HG03060 (cell line): Measurements from ENCODE around the gene PHKB.
A peak's percentile ranks its signal among the peaks of the same experiment; 100 is the strongest.
"Not testable (repeated sequence)": the region's sequence is repeated elsewhere in the genome, so short reads cannot be mapped to it uniquely, and the experiment has no call there.

Experiments used
- ATAC-seq: cut with Tn5 transposase; IDR thresholded peaks from one replicate; pipeline ENCODE4 v1.9.1; 2021; ENCODE audit warnings: low read depth, moderate number of reproducible peaks; ENCODE audit not compliant: unreplicated experiment

Gene PHKB

GRCh38 chr16:47468070-47468689 lies 7.0 kb downstream of the PHKB start:
- ATAC-seq, result not testable (repeated sequence)

GRCh38 chr16:47469227-47469626 lies 8.1 kb downstream of the PHKB start:
- ATAC-seq, result no peak

GRCh38 chr16:47470211-47470610 lies 9.1 kb downstream of the PHKB start:
- ATAC-seq, result no peak

GRCh38 chr16:47470810-47471209 lies 9.7 kb downstream of the PHKB start:
- ATAC-seq, result no peak

- ATAC-seq, result not testable (repeated sequence)
These were observed 11.9 kb downstream of the PHKB start for GRCh38 chr16:47473004-47473403.

GRCh38 chr16:47473792-47474191 lies 12.7 kb downstream of the PHKB start:
- no peak for ATAC-seq

- no peak for ATAC-seq
These were observed 14.7 kb downstream of the PHKB start for GRCh38 chr16:47475786-47476185.

GRCh38 chr16:47476654-47477345 lies 15.7 kb downstream of the PHKB start:
- ATAC-seq, result no peak

- no peak for ATAC-seq
These were observed 16.5 kb downstream of the PHKB start for GRCh38 chr16:47477679-47478078.

- no peak for ATAC-seq
These were observed 19.3 kb downstream of the PHKB start for GRCh38 chr16:47480410-47480809.

GRCh38 chr16:47481698-47482374 lies 20.7 kb downstream of the PHKB start:
- ATAC-seq, result no peak

GRCh38 chr16:47483616-47484015 lies 22.5 kb downstream of the PHKB start:
- no peak for ATAC-seq

- ATAC-seq, result no peak
These were observed 25.7 kb downstream of the PHKB start for GRCh38 chr16:47486856-47487255.

- no peak for ATAC-seq
These were observed 26.9 kb downstream of the PHKB start for GRCh38 chr16:47488051-47488450.

GRCh38 chr16:47490471-47490870 lies 29.3 kb downstream of the PHKB start:
- ATAC-seq, result no peak

GRCh38 chr16:47492036-47492427 lies 30.9 kb downstream of the PHKB start:
- ATAC-seq, result no peak

- peak; percentile 58 for ATAC-seq
These were observed 31.6 kb downstream of the PHKB start for GRCh38 chr16:47492428-47493377.

GRCh38 chr16:47493381-47494337 lies 32.5 kb downstream of the PHKB start:
- ATAC-seq, result peak; percentile 56

GRCh38 chr16:47499080-47499699 lies 38.1 kb downstream of the PHKB start:
- ATAC-seq, result no peak
